Endothelial cell of umbilical vein (primary cell): Measurements from ENCODE around the gene CYP46A1.

ENCODE experiments used
- EZH2 ChIP-seq: IDR thresholded peaks from 2 replicates; pipeline ENCODE4 v1.6.1; 2012; ENCODE audit warnings: borderline replicate concordance, low read depth, mild to moderate bottlenecking, moderate library complexity, low read length, inconsistent platforms; ENCODE audit not compliant: severe bottlenecking
- GATA2 ChIP-seq: IDR thresholded peaks from 2 replicates; pipeline ENCODE4 v1.7.0; 2011; ENCODE audit warnings: low read depth, mild to moderate bottlenecking, moderate library complexity, mixed read lengths, low read length; ENCODE audit not compliant: insufficient read length, insufficient read depth
- POLR2A ChIP-seq: IDR thresholded peaks from 2 replicates; pipeline ENCODE4 v1.6.1; 2012; ENCODE audit warnings: low read depth, mild to moderate bottlenecking, control low read depth, low read length
- POLR2AphosphoS5 ChIP-seq: IDR thresholded peaks from 2 replicates; pipeline ENCODE4 v1.6.1; 2012; ENCODE audit warnings: low read depth, mild to moderate bottlenecking, control low read depth, low read length, moderate library complexity; ENCODE audit not compliant: insufficient read depth
- TF ChIP-seq, protein P1 (sequence below), 2 donors: IDR thresholded peaks; 1 replicate in 1 of 2; 2 replicates in 1 of 2; pipeline ENCODE4 v1.5.1; 2011; ENCODE audit warnings: low read length in 2 of 2, mild to moderate bottlenecking in 2 of 2, moderate library complexity in 2 of 2, control low read depth in 1 of 2, inconsistent platforms in 1 of 2, low read depth in 1 of 2; ENCODE audit not compliant: insufficient read depth in 1 of 2; ENCODE audit errors: extremely low read depth in 1 of 2
- TF ChIP-seq, protein P2 (sequence below): IDR thresholded peaks from 2 replicates; pipeline ENCODE4 v1.6.1; 2011; ENCODE audit not compliant: insufficient read depth, insufficient read length

DNA sequence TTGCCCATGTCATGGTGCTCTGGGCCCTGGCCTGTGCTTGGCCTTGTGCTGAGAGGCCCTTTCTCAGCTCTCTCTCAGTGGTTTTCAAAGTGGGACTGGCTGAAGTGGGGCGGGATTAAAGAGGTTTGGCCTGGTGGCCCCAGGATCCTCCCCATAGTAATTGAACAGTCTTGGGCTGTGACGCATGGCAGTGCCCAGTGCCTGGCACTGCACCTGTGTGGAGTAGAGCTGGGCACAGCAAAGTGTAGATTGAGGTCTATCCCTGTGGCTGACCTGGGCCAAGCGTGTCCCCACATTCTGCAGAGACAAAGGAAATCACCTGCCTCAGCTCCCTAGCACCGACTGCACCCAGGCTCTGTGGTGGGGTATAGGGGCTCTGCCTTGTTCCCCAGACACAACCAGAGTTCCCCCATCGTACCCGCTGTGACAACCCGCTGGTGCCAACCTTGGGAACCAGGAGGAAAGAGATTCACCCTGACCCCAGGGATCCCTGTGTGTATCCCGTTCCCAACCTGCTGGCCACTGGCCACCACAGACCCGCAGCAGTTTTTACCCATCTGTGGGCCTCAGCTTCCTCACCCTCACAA is 9.9 kb upstream of the CYP46A1 start:
- TF ChIP-seq, protein P1, sequence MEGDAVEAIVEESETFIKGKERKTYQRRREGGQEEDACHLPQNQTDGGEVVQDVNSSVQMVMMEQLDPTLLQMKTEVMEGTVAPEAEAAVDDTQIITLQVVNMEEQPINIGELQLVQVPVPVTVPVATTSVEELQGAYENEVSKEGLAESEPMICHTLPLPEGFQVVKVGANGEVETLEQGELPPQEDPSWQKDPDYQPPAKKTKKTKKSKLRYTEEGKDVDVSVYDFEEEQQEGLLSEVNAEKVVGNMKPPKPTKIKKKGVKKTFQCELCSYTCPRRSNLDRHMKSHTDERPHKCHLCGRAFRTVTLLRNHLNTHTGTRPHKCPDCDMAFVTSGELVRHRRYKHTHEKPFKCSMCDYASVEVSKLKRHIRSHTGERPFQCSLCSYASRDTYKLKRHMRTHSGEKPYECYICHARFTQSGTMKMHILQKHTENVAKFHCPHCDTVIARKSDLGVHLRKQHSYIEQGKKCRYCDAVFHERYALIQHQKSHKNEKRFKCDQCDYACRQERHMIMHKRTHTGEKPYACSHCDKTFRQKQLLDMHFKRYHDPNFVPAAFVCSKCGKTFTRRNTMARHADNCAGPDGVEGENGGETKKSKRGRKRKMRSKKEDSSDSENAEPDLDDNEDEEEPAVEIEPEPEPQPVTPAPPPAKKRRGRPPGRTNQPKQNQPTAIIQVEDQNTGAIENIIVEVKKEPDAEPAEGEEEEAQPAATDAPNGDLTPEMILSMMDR (IDR thresholded peaks at IDR 0.05; ENCODE audit: extremely low read depth in 1 of 2, insufficient read depth in 1 of 2, low read depth in 1 of 2, low read length in 2 of 2): no peak
- no peak for TF ChIP-seq EZH2
- no peak for TF ChIP-seq POLR2A
- no peak for TF ChIP-seq GATA2
- TF ChIP-seq, protein P2, sequence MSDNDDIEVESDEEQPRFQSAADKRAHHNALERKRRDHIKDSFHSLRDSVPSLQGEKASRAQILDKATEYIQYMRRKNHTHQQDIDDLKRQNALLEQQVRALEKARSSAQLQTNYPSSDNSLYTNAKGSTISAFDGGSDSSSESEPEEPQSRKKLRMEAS: no peak
- TF ChIP-seq POLR2AphosphoS5: no peak
